HEK293 (cell line): ENCODE measurements around the gene SCAMP2.

ENCODE experiments used
- CTCF ChIA-PET: fragments of 350-600 bp; formaldehyde crosslinking; extraction: SDS; loops from one replicate; lab custom pipeline; 2021; ENCODE audit warnings: antibody characterized with exemption; lab: Yijun Ruan, JAX
- POLR2A ChIA-PET: fragments of 300-600 bp; formaldehyde crosslinking; extraction: SDS; loops from one replicate; lab custom pipeline; 2020; ENCODE audit warnings: antibody characterized with exemption, inconsistent platforms; lab: Yijun Ruan, JAX
- H3K27ac ChIP-seq: fragments of 200-500 bp; sonication (Bioruptor generic); 2 replicates; pipeline ENCODE4 v1.5.1; 2014; ENCODE audit warnings: low read depth, low read length, control low read depth, inconsistent platforms; ENCODE audit errors: extremely low read depth
- H3K36me3 ChIP-seq, 2 experiments: fragments of 200-500 bp in 1 of 2; sonication (Bioruptor generic) in 1 of 2; 1 replicate in 1 of 2; 2 replicates in 1 of 2; pipeline ENCODE4 v1.5.1; 2014 to 2017; ENCODE audit warnings: inconsistent platforms in 2 of 2, low read length in 2 of 2; ENCODE audit not compliant: control insufficient read depth in 2 of 2, insufficient read depth in 1 of 2
- H3K4me1 ChIP-seq: fragments of 200-500 bp; sonication (Bioruptor generic); 2 replicates; pipeline ENCODE4 v1.5.1; 2014; ENCODE audit warnings: mild to moderate bottlenecking, low read length, inconsistent platforms; ENCODE audit not compliant: control insufficient read depth, insufficient read depth
- H3K4me3 ChIP-seq: 2 replicates; pipeline ENCODE4 v1.5.1; 2011; ENCODE audit warnings: low read depth, mild to moderate bottlenecking, control low read depth, low read length, moderate library complexity
- H3K9me3 ChIP-seq: fragments of 200-500 bp; sonication (Bioruptor generic); 2 replicates; pipeline ENCODE4 v1.5.1; 2014; ENCODE audit warnings: low read depth, low read length, inconsistent platforms; ENCODE audit not compliant: control insufficient read depth, insufficient read depth
- BCL11B ChIP-seq: fragments of 450-650 bp; formaldehyde crosslinking; IDR thresholded peaks from 2 replicates; pipeline ENCODE4 v1.5.1; 2016; ENCODE audit warnings: low read depth, missing biosample characterization, missing genetic modification characterization
- FEZF1 ChIP-seq: fragments of 450-650 bp; formaldehyde crosslinking; IDR thresholded peaks from 2 replicates; pipeline ENCODE4 v1.5.1; 2016; ENCODE audit warnings: missing biosample characterization, missing genetic modification characterization
- KLF1 ChIP-seq: fragments of 450-650 bp; formaldehyde crosslinking; IDR thresholded peaks from 2 replicates; pipeline ENCODE4 v1.5.1; 2016; ENCODE audit warnings: missing biosample characterization, missing genetic modification characterization
- SCRT2 ChIP-seq: fragments of 450-650 bp; formaldehyde crosslinking; IDR thresholded peaks from 2 replicates; pipeline ENCODE4 v1.5.1; 2016; ENCODE audit warnings: missing biosample characterization, missing genetic modification characterization
- WT1 ChIP-seq: fragments of 450-650 bp; formaldehyde crosslinking; IDR thresholded peaks from 2 replicates; pipeline ENCODE4 v1.5.1; 2016; ENCODE audit warnings: missing biosample characterization, missing genetic modification characterization
- ZBTB1 ChIP-seq: fragments of 450-650 bp; formaldehyde crosslinking; IDR thresholded peaks from 2 replicates; pipeline ENCODE4 v1.5.1; 2016; ENCODE audit warnings: missing biosample characterization, missing genetic modification characterization
- ZBTB7A ChIP-seq: fragments of 450-650 bp; formaldehyde crosslinking; IDR thresholded peaks from 2 replicates; pipeline ENCODE4 v1.5.1; 2016; ENCODE audit warnings: low read depth, missing biosample characterization, missing genetic modification characterization
- ZFP3 ChIP-seq: fragments of 450-650 bp; formaldehyde crosslinking; IDR thresholded peaks from 2 replicates; pipeline ENCODE4 v1.5.1; 2016; ENCODE audit warnings: low read depth, missing biosample characterization, missing genetic modification characterization
- ZIC2 ChIP-seq: fragments of 450-650 bp; formaldehyde crosslinking; IDR thresholded peaks from 2 replicates; pipeline ENCODE4 v1.5.1; 2016; ENCODE audit warnings: missing biosample characterization, missing genetic modification characterization
- ZNF114 ChIP-seq: fragments of 450-650 bp; formaldehyde crosslinking; IDR thresholded peaks from 2 replicates; pipeline ENCODE4 v1.5.0; 2017; ENCODE audit warnings: missing biosample characterization, missing genetic modification characterization
- ZNF121 ChIP-seq: fragments of 450-650 bp; formaldehyde crosslinking; IDR thresholded peaks from 2 replicates; pipeline ENCODE4 v1.5.1; 2016; ENCODE audit warnings: missing biosample characterization, missing genetic modification characterization
- ZNF138 ChIP-seq: fragments of 450-650 bp; formaldehyde crosslinking; IDR thresholded peaks from 2 replicates; pipeline ENCODE4 v1.5.1; 2016; ENCODE audit warnings: missing biosample characterization, missing genetic modification characterization, borderline replicate concordance
- ZNF214 ChIP-seq: fragments of 450-650 bp; formaldehyde crosslinking; IDR thresholded peaks from 2 replicates; pipeline ENCODE4 v1.5.1; 2017; ENCODE audit warnings: missing biosample characterization, mild to moderate bottlenecking, missing genetic modification characterization, borderline replicate concordance
- ZNF366 ChIP-seq: fragments of 450-650 bp; formaldehyde crosslinking; conservative IDR thresholded peaks from 2 replicates; pipeline ENCODE4 v1.5.1; 2016; ENCODE audit warnings: missing biosample characterization, missing genetic modification characterization
- ZNF391 ChIP-seq: fragments of 450-650 bp; formaldehyde crosslinking; IDR thresholded peaks from 2 replicates; pipeline ENCODE4 v1.5.1; 2016; ENCODE audit warnings: low read depth, missing biosample characterization, missing genetic modification characterization, borderline replicate concordance
- ZNF48 ChIP-seq: fragments of 450-650 bp; formaldehyde crosslinking; IDR thresholded peaks from 2 replicates; pipeline ENCODE4 v1.5.1; 2016; ENCODE audit warnings: missing biosample characterization, missing genetic modification characterization
- ZNF510 ChIP-seq: fragments of 450-650 bp; formaldehyde crosslinking; IDR thresholded peaks from 2 replicates; pipeline ENCODE4 v1.5.1; 2018; ENCODE audit warnings: mild to moderate bottlenecking, missing genetic modification characterization, missing biosample characterization; ENCODE audit not compliant: insufficient replicate concordance
- ZNF521 ChIP-seq: fragments of 450-650 bp; formaldehyde crosslinking; IDR thresholded peaks from 2 replicates; pipeline ENCODE4 v1.5.1; 2017; ENCODE audit warnings: missing biosample characterization, mild to moderate bottlenecking, missing genetic modification characterization
- ZNF544 ChIP-seq: fragments of 450-650 bp; formaldehyde crosslinking; IDR thresholded peaks from 2 replicates; pipeline ENCODE4 v1.5.0; 2017; ENCODE audit warnings: missing biosample characterization, missing genetic modification characterization
- ZNF555 ChIP-seq: fragments of 450-650 bp; formaldehyde crosslinking; conservative IDR thresholded peaks from 2 replicates; pipeline ENCODE4 v1.5.1; 2017; ENCODE audit warnings: missing biosample characterization, mild to moderate bottlenecking, missing genetic modification characterization, inconsistent platforms
- ZNF624 ChIP-seq: fragments of 450-650 bp; formaldehyde crosslinking; IDR thresholded peaks from 2 replicates; pipeline ENCODE4 v1.5.1; 2017; ENCODE audit warnings: missing biosample characterization, missing genetic modification characterization
- ZNF664 ChIP-seq: fragments of 450-650 bp; formaldehyde crosslinking; IDR thresholded peaks from 2 replicates; pipeline ENCODE4 v1.5.1; 2016; ENCODE audit warnings: missing biosample characterization, missing genetic modification characterization
- ZNF707 ChIP-seq: fragments of 450-650 bp; formaldehyde crosslinking; IDR thresholded peaks from 2 replicates; pipeline ENCODE4 v1.5.1; 2016; ENCODE audit warnings: missing biosample characterization, missing genetic modification characterization
- ZNF785 ChIP-seq: fragments of 450-650 bp; formaldehyde crosslinking; IDR thresholded peaks from 2 replicates; pipeline ENCODE4 v1.5.1; 2016; ENCODE audit warnings: missing biosample characterization, missing genetic modification characterization
- TF ChIP-seq, protein P1 (sequence below): fragments of 450-650 bp; formaldehyde crosslinking; IDR thresholded peaks from 2 replicates; pipeline ENCODE4 v1.5.1; 2016; ENCODE audit warnings: missing biosample characterization, missing genetic modification characterization
- TF ChIP-seq, protein P2 (sequence below): fragments of 450-650 bp; formaldehyde crosslinking; IDR thresholded peaks from 2 replicates; pipeline ENCODE4 v1.5.1; 2017; ENCODE audit warnings: missing biosample characterization, mild to moderate bottlenecking, missing genetic modification characterization, moderate library complexity
- TF ChIP-seq, protein P3 (sequence below): fragments of 450-650 bp; formaldehyde crosslinking; IDR thresholded peaks from 2 replicates; pipeline ENCODE4 v1.5.1; 2016; ENCODE audit warnings: missing biosample characterization, missing genetic modification characterization, low read depth
- TF ChIP-seq, protein P4 (sequence below): fragments of 450-650 bp; formaldehyde crosslinking; IDR thresholded peaks from 2 replicates; pipeline ENCODE4 v1.5.1; 2016; ENCODE audit warnings: missing biosample characterization, missing genetic modification characterization

SCAMP2 gene

DNA sequence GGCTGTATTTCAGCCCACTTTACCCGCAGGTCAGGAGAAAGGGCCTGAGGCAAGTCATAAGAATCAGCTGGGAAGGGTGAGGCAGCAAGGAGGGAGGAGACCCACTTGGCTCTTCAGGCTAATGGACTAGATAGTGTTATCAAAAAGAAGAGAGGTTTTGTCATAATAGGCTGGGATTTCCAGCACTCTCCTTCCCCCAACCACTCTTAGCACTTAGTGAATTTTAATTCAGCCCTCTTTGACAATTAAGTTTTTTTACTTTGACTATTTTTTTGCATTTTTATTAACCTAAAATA lies 17.4 kb upstream of the SCAMP2 start:
- POLR2A ChIA-PET = interaction anchor here (2.8 kb wide), 1 partner anchor 16 kb away, joined by 25 read pairs; the partner anchor contains the start of gene FAM219B
- H3K9me3 ChIP-seq = no peaks in the 10 kb centered on the region
- H3K36me3 ChIP-seq = peaks cover 21 to 32% of the 10 kb centered on the region in 2 experiments; a peak in 2 of 3 replicates
- peak overlapping the region; percentile 75 for H3K4me3 ChIP-seq
- peaks cover 4% of the 10 kb centered on the region; the same call in 1 of the 2 replicates for H3K4me1 ChIP-seq
- CTCF ChIA-PET = interaction anchor here (0.6 to 7.7 kb wide), 4 partner anchors 9 to 417 kb away, joined by 3 to 57 read pairs (median 4); partner anchors contain the start of gene RPP25
- no peak for TF ChIP-seq ZNF121 (tag by site-specific recombination)
- TF ChIP-seq ZIC2 (tag by site-specific recombination) = no peak
- TF ChIP-seq ZBTB1 (tag by site-specific recombination) = no peak
- no peak for TF ChIP-seq ZNF555 (tag by site-specific recombination)
- no peak for TF ChIP-seq ZNF664 (tag by site-specific recombination)
- TF ChIP-seq ZNF544 (tag by site-specific recombination) = no peak
- no peak for TF ChIP-seq ZNF214 (tag by site-specific recombination)
- TF ChIP-seq WT1 (tag by site-specific recombination) = no peak
- TF ChIP-seq, protein P1, sequence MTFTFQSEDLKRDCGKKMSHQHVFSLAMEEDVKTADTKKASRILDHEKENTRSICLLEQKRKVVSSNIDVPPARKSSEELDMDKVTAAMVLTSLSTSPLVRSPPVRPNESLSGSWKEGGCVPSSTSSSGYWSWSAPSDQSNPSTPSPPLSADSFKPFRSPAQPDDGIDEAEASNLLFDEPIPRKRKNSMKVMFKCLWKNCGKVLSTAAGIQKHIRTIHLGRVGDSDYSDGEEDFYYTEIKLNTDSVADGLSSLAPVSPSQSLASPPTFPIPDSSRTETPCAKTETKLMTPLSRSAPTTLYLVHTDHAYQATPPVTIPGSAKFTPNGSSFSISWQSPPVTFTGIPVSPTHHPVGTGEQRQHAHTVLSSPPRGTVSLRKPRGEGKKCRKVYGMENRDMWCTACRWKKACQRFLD (tag by site-specific recombination) = no peak
- TF ChIP-seq ZNF48 (tag by site-specific recombination) = no peak
- TF ChIP-seq ZBTB7A (tag by site-specific recombination) = no peak
- no peak for TF ChIP-seq ZNF624 (tag by site-specific recombination)
- TF ChIP-seq SCRT2 (tag by site-specific recombination) = no peak
- TF ChIP-seq ZNF521 (tag by site-specific recombination) = no peak
- TF ChIP-seq ZNF366 (tag by site-specific recombination) = 0 out of 2 replicates have a peak, but pooled peaks have one; percentile 20
- TF ChIP-seq ZNF138 (tag by site-specific recombination) = no peak
- TF ChIP-seq KLF1 (tag by site-specific recombination) = peak; percentile 57; the same call in 1 of the 2 replicates
- TF ChIP-seq, protein P2, sequence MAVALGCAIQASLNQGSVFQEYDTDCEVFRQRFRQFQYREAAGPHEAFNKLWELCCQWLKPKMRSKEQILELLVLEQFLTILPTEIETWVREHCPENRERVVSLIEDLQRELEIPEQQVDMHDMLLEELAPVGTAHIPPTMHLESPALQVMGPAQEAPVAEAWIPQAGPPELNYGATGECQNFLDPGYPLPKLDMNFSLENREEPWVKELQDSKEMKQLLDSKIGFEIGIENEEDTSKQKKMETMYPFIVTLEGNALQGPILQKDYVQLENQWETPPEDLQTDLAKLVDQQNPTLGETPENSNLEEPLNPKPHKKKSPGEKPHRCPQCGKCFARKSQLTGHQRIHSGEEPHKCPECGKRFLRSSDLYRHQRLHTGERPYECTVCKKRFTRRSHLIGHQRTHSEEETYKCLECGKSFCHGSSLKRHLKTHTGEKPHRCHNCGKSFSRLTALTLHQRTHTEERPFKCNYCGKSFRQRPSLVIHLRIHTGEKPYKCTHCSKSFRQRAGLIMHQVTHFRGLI (tag by site-specific recombination) = 0 out of 2 replicates have a peak, but pooled peaks have one; percentile 4
- TF ChIP-seq ZNF114 (tag by site-specific recombination) = no peak
- no peak for TF ChIP-seq ZFP3
- H3K27ac ChIP-seq = peak overlapping the region; percentile 66

DNA sequence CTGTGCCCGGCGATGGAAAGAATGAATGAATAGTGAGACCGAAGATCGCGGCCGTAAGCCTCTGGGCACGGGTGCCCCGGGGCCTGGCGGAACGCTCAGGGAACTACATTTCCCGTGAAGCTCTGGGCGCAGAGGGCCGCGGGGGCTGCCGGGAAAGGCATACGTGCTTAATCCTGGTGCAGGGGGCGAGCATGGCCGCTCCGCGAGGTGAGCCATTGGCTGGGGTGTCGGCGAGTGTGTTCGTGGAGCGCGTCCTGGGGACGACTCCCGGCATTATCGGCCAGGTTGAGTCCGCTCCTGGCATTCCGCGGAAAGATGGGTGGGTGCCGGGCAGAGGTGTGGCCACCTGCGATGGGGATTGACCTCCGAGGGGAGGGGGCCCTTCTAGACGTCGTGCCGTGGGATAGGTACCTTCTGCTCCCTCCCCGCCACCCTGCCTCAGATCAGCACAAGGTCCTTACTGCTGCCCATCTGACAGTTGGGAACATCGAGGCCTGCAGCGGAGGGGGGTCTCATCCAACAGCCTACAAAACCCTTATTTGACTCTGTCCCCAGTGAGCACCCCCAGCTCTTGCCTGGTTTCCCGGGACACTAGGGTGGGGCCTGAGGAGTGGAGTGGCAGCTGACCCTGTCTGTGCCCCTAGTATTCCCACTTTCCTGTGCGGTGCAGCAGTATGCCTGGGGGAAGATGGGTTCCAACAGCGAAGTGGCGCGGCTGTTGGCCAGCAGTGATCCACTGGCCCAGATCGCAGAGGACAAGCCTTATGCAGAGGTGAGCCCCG lies 16.9 kb upstream of the SCAMP2 start, which contains the start of gene MPI:
Gene MPI (plus strand): TSS at position 160 of the 782 bp plus-strand sequence. CDS start 32 bp downstream, at position 192.
- Histone ChIP-seq H3K9me3 (no peaks in the 10 kb centered on the region), H3K27ac (peak within 1 kb of the TSS; percentile 66), H3K36me3 (peaks cover 18 to 29% of the 10 kb centered on the region in 2 experiments; a peak in 2 of 3 replicates), H3K4me3 (peak within 1 kb of the TSS; percentile 75), H3K4me1 (peaks cover 4% of the 10 kb centered on the region; the same call in 1 of the 2 replicates)
- ChIA-PET CTCF (interaction anchor here (0.6 to 7.7 kb wide), 6 partner anchors 9 to 418 kb away, joined by 3 to 57 read pairs (median 4); partner anchors contain the start of gene RPP25), POLR2A (interaction anchor here (1.0 to 2.8 kb wide), 10 partner anchors 12 to 133 kb away, joined by 3 to 25 read pairs (median 4); partner anchors contain the start of genes COX5A, CSK, FAM219B and PPCDC)
- TF ChIP-seq, protein P3, sequence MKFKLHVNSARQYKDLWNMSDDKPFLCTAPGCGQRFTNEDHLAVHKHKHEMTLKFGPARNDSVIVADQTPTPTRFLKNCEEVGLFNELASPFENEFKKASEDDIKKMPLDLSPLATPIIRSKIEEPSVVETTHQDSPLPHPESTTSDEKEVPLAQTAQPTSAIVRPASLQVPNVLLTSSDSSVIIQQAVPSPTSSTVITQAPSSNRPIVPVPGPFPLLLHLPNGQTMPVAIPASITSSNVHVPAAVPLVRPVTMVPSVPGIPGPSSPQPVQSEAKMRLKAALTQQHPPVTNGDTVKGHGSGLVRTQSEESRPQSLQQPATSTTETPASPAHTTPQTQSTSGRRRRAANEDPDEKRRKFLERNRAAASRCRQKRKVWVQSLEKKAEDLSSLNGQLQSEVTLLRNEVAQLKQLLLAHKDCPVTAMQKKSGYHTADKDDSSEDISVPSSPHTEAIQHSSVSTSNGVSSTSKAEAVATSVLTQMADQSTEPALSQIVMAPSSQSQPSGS = no peak
- TF ChIP-seq ZNF664 (tag by site-specific recombination) (no peak), ZNF391 (peak; percentile 95), ZNF707 (tag by site-specific recombination) (no peak), FEZF1 (tag by site-specific recombination) (0 out of 2 replicates have a peak, but pooled peaks have one; percentile 1), BCL11B (tag by site-specific recombination) (peak; percentile 66; the same call in 1 of the 2 replicates), ZNF510 (tag by site-specific recombination) (no peak), ZNF785 (tag by site-specific recombination) (no peak)
- TF ChIP-seq, protein P4, sequence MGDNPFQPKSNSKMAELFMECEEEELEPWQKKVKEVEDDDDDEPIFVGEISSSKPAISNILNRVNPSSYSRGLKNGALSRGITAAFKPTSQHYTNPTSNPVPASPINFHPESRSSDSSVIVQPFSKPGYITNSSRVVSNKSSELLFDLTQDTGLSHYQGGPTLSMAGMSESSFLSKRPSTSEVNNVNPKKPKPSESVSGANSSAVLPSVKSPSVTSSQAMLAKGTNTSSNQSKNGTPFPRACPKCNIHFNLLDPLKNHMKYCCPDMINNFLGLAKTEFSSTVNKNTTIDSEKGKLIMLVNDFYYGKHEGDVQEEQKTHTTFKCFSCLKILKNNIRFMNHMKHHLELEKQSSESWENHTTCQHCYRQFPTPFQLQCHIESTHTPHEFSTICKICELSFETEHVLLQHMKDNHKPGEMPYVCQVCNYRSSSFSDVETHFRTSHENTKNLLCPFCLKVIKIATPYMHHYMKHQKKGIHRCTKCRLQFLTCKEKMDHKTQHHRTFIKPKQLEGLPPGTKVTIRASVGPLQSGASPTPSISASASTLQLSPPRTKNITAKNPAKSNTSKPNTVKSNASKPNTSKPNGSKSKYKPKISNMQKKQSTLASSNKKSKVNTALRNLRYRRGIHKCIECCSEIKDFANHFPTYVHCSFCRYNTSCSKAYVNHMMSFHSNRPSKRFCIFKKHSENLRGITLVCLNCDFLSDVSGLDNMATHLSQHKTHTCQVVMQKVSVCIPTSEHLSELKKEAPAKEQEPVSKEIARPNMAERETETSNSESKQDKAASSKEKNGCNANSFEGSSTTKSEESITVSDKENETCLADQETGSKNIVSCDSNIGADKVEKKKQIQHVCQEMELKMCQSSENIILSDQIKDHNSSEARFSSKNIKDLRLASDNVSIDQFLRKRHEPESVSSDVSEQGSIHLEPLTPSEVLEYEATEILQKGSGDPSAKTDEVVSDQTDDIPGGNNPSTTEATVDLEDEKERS (tag by site-specific recombination) = peak; percentile 85; the same call in 1 of the 2 replicates
